K562 (cell line): ENCODE data around the gene BCL11A. TPM values are rescaled to one million over a fixed set of nuclear protein-coding genes. Genes with fewer than 3 reads are reported as not detected.

Experiments
- ATAC-seq: fragments of 200-7000 bp; cut with Tn5 transposase; 3 replicates; pipeline ENCODE4 v1.9.1; 2020; ENCODE audit warnings: moderate library complexity
- BruUV-seq: library from RNA; stranded (reverse); fragments of 400-500 nt; replicated peaks from 2 replicates; lab custom pipeline; 2021; lab: Mats Ljungman, UMichigan
- CTCF ChIA-PET: fragments of 300-600 bp; formaldehyde crosslinking; extraction: SDS; loops from one replicate; lab custom pipeline; 2021; ENCODE audit warnings: low intra/inter-chr PET ratio; lab: Yijun Ruan, JAX
- POLR2A ChIA-PET: fragments of 300-600, 350-650 bp; sonication (Branson Sonifier 250); formaldehyde crosslinking; extraction: SDS; loops from one replicate; lab custom pipeline; 2021; ENCODE audit warnings: antibody characterized with exemption, inconsistent platforms; lab: Yijun Ruan, JAX
- DNase-seq, 4 experiments: peaks; one replicate each; pipeline versions ENCODE4 v3.0.0 to v3.0.0-alpha.2; 2011 to 2018; ENCODE audit warnings: low spot score in 3 of 4, mixed read lengths in 3 of 4; ENCODE audit errors: extremely low read depth in 1 of 4
- FAIRE-seq: peaks from 2 replicates; lab custom pipeline; 2011; peaks lifted over from hg19 to GRCh38; lab: Jason Lieb, UNC
- H2AFZ ChIP-seq: 2 replicates; pipeline ENCODE4 v1.6.0; 2011; ENCODE audit warnings: low read depth, low read length, control low read depth, inconsistent platforms
- H3K27ac ChIP-seq: fragments of 200-600 bp; 3 replicates; pipeline ENCODE4 v1.8.0; 2011; ENCODE audit warnings: low read depth, mild to moderate bottlenecking, control low read depth, inconsistent platforms, low read length, moderate library complexity, mixed read lengths; ENCODE audit errors: extremely low read depth
- H3K27me3 ChIP-seq, 2 experiments: fragments of 300-600 bp in 1 of 2; 2 replicates in 1 of 2; 3 replicates in 1 of 2; pipeline versions ENCODE4 v1.6.0 to v1.8.0; 2011; ENCODE audit warnings: inconsistent platforms in 2 of 2, low read length in 2 of 2, mild to moderate bottlenecking in 1 of 2, mixed read lengths in 1 of 2, moderate library complexity in 1 of 2; ENCODE audit not compliant: control insufficient read depth in 2 of 2, insufficient read depth in 2 of 2
- H3K36me3 ChIP-seq: fragments of 300-600 bp; 3 replicates; pipeline ENCODE4 v1.8.0; 2011; ENCODE audit warnings: mild to moderate bottlenecking, low read length, inconsistent platforms; ENCODE audit not compliant: control insufficient read depth, insufficient read depth
- H3K4me1 ChIP-seq, 2 experiments: fragments of 200-600 bp in 1 of 2; replicated peaks in 1 of 2; 2 replicates in 1 of 2; 3 replicates in 1 of 2; pipeline versions ENCODE4 v1.5.1 to v1.8.0; 2011; ENCODE audit warnings: inconsistent platforms in 2 of 2, low read length in 2 of 2, mild to moderate bottlenecking in 1 of 2, mixed read lengths in 1 of 2, moderate library complexity in 1 of 2; ENCODE audit not compliant: control insufficient read depth in 2 of 2, insufficient read depth in 2 of 2
- H3K4me2 ChIP-seq: 2 replicates; pipeline ENCODE4 v1.6.1; 2011; ENCODE audit warnings: low read length, control low read depth, inconsistent platforms, mixed read lengths; ENCODE audit not compliant: insufficient read depth
- H3K4me3 ChIP-seq: fragments of 200-600 bp; sonication (generic), shearing (Covaris generic); 2 replicates; pipeline ENCODE4 v1.5.1; 2016; ENCODE audit warnings: control low read depth, inconsistent platforms
- H3K79me2 ChIP-seq: fragments of 200-600 bp; 3 replicates; pipeline ENCODE4 v1.8.0; 2011; ENCODE audit warnings: low read length, inconsistent platforms; ENCODE audit not compliant: control insufficient read depth, insufficient read depth
- H3K9ac ChIP-seq, 2 experiments: 2 replicates each; pipeline versions ENCODE4 v1.6.0 to v1.6.1; 2011; ENCODE audit warnings: low read depth in 2 of 2, low read length in 2 of 2, control low read depth in 1 of 2, inconsistent platforms in 1 of 2, mild to moderate bottlenecking in 1 of 2, mixed read lengths in 1 of 2; ENCODE audit not compliant: insufficient read depth in 1 of 2
- H3K9me1 ChIP-seq: one replicate; pipeline ENCODE4 v1.6.0; 2011; ENCODE audit warnings: inconsistent platforms, mild to moderate bottlenecking, low read length, moderate library complexity; ENCODE audit not compliant: control insufficient read depth, insufficient read depth
- H3K9me3 ChIP-seq: replicated peaks from 2 replicates; pipeline ENCODE4 v1.5.1; 2011; ENCODE audit warnings: low read depth, low read length, inconsistent platforms; ENCODE audit not compliant: control insufficient read depth, insufficient read depth
- H4K20me1 ChIP-seq: replicated peaks from 2 replicates; pipeline ENCODE4 v1.6.1; 2011; ENCODE audit warnings: low read length, inconsistent platforms, mixed read lengths; ENCODE audit not compliant: control insufficient read depth, insufficient read depth
- CEBPG ChIP-seq, 3 experiments: fragments of 200-800 bp in 1 of 3; sonication (Bioruptor generic) in 1 of 3; sonication (generic) in 1 of 3; formaldehyde crosslinking in 1 of 3; IDR thresholded peaks in 2 of 3; conservative IDR thresholded peaks in 1 of 3; 2 replicates each; pipeline versions ENCODE4 v1.6.1 to v1.8.0; 2016 to 2022; ENCODE audit warnings: missing compliant biosample characterization in 2 of 3, missing genetic modification characterization in 2 of 3, mild to moderate bottlenecking in 1 of 3, missing genetic modification reagents in 1 of 3
- MECOM ChIP-seq: fragments of 250-450 bp; sonication (Bioruptor Pico); IDR thresholded peaks from 2 replicates; pipeline ENCODE4 v1.8.0; 2022; ENCODE audit warnings: inconsistent platforms
- PYGO2 ChIP-seq: fragments of 450-650 bp; IDR thresholded peaks from 2 replicates; pipeline ENCODE4 v1.6.1; 2016; ENCODE audit warnings: mild to moderate bottlenecking, missing genetic modification characterization, moderate library complexity, missing compliant biosample characterization
- RBM15 ChIP-seq: fragments of 200-400 bp; formaldehyde crosslinking; IDR thresholded peaks from 2 replicates; pipeline ENCODE4 v1.6.1; 2018; ENCODE audit warnings: mild to moderate bottlenecking, low read length, moderate library complexity; ENCODE audit not compliant: insufficient read depth
- SIN3B ChIP-seq: fragments of 450-650 bp; IDR thresholded peaks from 2 replicates; pipeline ENCODE4 v1.6.1; 2017; ENCODE audit warnings: low read depth, mild to moderate bottlenecking, moderate library complexity
- SMAD2 ChIP-seq: fragments of 150-350 bp; IDR thresholded peaks from 2 replicates; pipeline ENCODE4 v1.6.1; 2014; ENCODE audit warnings: low read depth, mild to moderate bottlenecking, low read length
- TAF7 ChIP-seq: fragments of 450-650 bp; IDR thresholded peaks from 2 replicates; pipeline ENCODE4 v1.6.1; 2016; ENCODE audit warnings: missing genetic modification characterization, missing compliant biosample characterization
- TSC22D4 ChIP-seq: fragments of 450-650 bp; IDR thresholded peaks from 2 replicates; pipeline ENCODE4 v1.6.1; 2016; ENCODE audit warnings: missing genetic modification characterization, missing biosample characterization, control low read depth
- ZC3H11A ChIP-seq: IDR thresholded peaks from 2 replicates; pipeline ENCODE4 v1.6.1; 2012; ENCODE audit warnings: low read depth, low read length, improper control_type of control experiment
- ZFPM2 ChIP-seq: fragments of 250-450 bp; sonication (Bioruptor Pico); IDR thresholded peaks from 2 replicates; pipeline ENCODE4 v1.5.1; 2022; ENCODE audit warnings: mild to moderate bottlenecking
- WGBS: fragments of 100-300 bp; shearing (Covaris generic); methylation state at CpG from one replicate; pipeline ENCODE4 v1.1.6; 2016; ENCODE audit warnings: low coverage, mixed read lengths; ENCODE audit not compliant: insufficient coverage; ENCODE audit errors: missing lambda C conversion rate; 5-methylcytosine and 5-hydroxymethylcytosine counted together
- in situ Hi-C: fragments of 300-500 bp; cut with MboI; formaldehyde crosslinking; loops from 4 replicates; pipeline ENCODE4 v1.15.0; 2018; ENCODE audit warnings: inconsistent platforms, mixed read lengths
- intact Hi-C: fragments of 100-400 bp; cut with micrococcal nuclease; formaldehyde crosslinking; loops from 2 replicates; pipeline ENCODE4 v1.14.2; 2022
- polyA plus RNA-seq, 8 experiments: library from polyadenylated mRNA; depleted of rRNA in 4 of 8; stranded (reverse) in 5 of 8; unstranded in 3 of 8; fragments of >200 nt; fragmentation: Nextera tagmentation in 2 of 8; fragmentation: Illumina TruSeq in 1 of 8; extraction: Ambion mirVana in 2 of 8; extraction: Trizol in 1 of 8; gene quantifications; 2 replicates each; pipeline versions ENCODE4 v1.2.1 to v1.2.3, GENCODE V29; 2011 to 2014; ENCODE audit warnings: inconsistent platforms in 1 of 8, missing spikeins in 1 of 8
- total RNA-seq, 7 experiments: library from RNA; depleted of rRNA in 6 of 7; stranded (reverse); fragments of >200 nt in 6 of 7; fragmentation: Illumina TruSeq in 2 of 7; extraction: Trizol in 2 of 7; gene quantifications; 2 replicates each; pipeline versions ENCODE4 v1.2.1 to v1.2.3, GENCODE V29; 2011 to 2021; ENCODE audit warnings: low replicate concordance in 1 of 7
- TF ChIP-seq, protein P1 (sequence below): fragments of 250-450 bp; sonication (Bioruptor Pico); IDR thresholded peaks from 2 replicates; pipeline ENCODE4 v1.8.0; 2021; ENCODE audit warnings: mild to moderate bottlenecking, moderate library complexity
- TF ChIP-seq, protein P2 (sequence below): sonication (generic); formaldehyde crosslinking; IDR thresholded peaks from 2 replicates; pipeline ENCODE4 v1.8.0; 2023; ENCODE audit warnings: mild to moderate bottlenecking, missing genetic modification reagents
- TF ChIP-seq, protein P3 (sequence below): fragments of 250-450 bp; sonication (Bioruptor Pico); IDR thresholded peaks from 2 replicates; pipeline ENCODE4 v1.8.0; 2021; ENCODE audit warnings: moderate library complexity, mild to moderate bottlenecking, inconsistent platforms
- TF ChIP-seq, protein P4 (sequence below), 3 experiments: fragments of 200-800 bp in 1 of 3; fragments of 250-450 bp in 1 of 3; fragments of 450-650 bp in 1 of 3; sonication (Bioruptor Pico) in 1 of 3; sonication (Bioruptor generic) in 1 of 3; formaldehyde crosslinking in 1 of 3; IDR thresholded peaks; 2 replicates each; pipeline versions ENCODE4 v1.6.1 to v1.8.0; 2016 to 2022; ENCODE audit warnings: mild to moderate bottlenecking in 2 of 3, missing genetic modification characterization in 2 of 3, missing compliant biosample characterization in 1 of 3, moderate library complexity in 1 of 3

The BCL11A gene
- total and polyA plus RNA-seq, 9 of the 15 experiments (the other 6 are each of a cell fraction or from before 2014, with no cell fraction given) = 0.13 TPM; not detected in 8

DNA sequence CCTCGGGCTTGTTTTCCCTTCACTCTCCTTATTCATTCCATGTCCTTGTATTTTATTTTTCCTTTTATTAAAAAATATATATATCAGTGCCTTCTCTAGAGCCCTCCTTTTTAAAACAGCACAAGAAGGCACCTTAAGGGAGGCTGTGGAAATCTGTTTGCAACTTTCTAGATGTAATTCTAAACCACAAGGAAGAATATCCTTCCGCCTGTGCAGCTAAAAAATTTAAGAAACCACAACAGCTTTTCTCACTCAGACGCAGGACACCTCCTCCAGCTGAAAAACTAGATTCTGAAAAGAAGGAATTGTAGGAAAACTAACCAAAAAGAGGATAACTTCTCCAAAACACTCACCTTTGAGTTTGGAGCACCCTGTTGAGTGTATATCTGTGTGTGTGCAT, 142.2 kb downstream of the BCL11A start:
- CTCF ChIA-PET = no interaction called here
- POLR2A ChIA-PET = no interaction called here
- no TSS peak for BruUV-seq
- H3K4me2 ChIP-seq = no peak overlapping the region
- H3K9ac ChIP-seq = no peak overlapping the region
- H3K4me3 ChIP-seq = no peak overlapping the region
- intact Hi-C loops (no loop called here), in situ Hi-C loops (no loop called here)
- no peak overlapping the region for H2AFZ ChIP-seq
- WGBS = 0% methylated on average over 3 of the region's 3 CpGs
- no peak for FAIRE-seq
- no peak for DNase-seq
- H3K79me2 ChIP-seq = no peaks in the 10 kb centered on the region
- no peaks in the 10 kb centered on the region for H3K9me3 ChIP-seq
- no peaks in the 10 kb centered on the region for H3K9me1 ChIP-seq
- no peak overlapping the region for H3K27ac ChIP-seq
- H3K4me1 ChIP-seq = no peaks in the 10 kb centered on the region
- peaks cover 3 to 20% of the 10 kb centered on the region in 2 experiments; a peak in 3 of 5 replicates for H3K27me3 ChIP-seq
- H4K20me1 ChIP-seq = no peaks in the 10 kb centered on the region; the same call in 1 of the 2 replicates
- no peak for ATAC-seq
- H3K36me3 ChIP-seq = no peaks in the 10 kb centered on the region
- TF ChIP-seq PYGO2 (no peak), ZFPM2 (CRISPR knock-in tag) (no peak), TSC22D4 (tag) (no peak), SMAD2 (no peak), CEBPG (CRISPR knock-in tag; IDR thresholded peaks at IDR 0.05) (no peak), CEBPG (tag; conservative IDR thresholded peaks at IDR 0.05 in 1 of 2, IDR thresholded peaks at IDR 0.05 in 1 of 2) (no peak), MECOM (CRISPR knock-in tag) (no peak), SIN3B (no peak), RBM15 (no peak), ZC3H11A (no peak), TAF7 (tag) (no peak)
- TF ChIP-seq, protein P1, sequence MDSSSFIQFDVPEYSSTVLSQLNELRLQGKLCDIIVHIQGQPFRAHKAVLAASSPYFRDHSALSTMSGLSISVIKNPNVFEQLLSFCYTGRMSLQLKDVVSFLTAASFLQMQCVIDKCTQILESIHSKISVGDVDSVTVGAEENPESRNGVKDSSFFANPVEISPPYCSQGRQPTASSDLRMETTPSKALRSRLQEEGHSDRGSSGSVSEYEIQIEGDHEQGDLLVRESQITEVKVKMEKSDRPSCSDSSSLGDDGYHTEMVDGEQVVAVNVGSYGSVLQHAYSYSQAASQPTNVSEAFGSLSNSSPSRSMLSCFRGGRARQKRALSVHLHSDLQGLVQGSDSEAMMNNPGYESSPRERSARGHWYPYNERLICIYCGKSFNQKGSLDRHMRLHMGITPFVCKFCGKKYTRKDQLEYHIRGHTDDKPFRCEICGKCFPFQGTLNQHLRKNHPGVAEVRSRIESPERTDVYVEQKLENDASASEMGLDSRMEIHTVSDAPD = no peak
- TF ChIP-seq, protein P2, sequence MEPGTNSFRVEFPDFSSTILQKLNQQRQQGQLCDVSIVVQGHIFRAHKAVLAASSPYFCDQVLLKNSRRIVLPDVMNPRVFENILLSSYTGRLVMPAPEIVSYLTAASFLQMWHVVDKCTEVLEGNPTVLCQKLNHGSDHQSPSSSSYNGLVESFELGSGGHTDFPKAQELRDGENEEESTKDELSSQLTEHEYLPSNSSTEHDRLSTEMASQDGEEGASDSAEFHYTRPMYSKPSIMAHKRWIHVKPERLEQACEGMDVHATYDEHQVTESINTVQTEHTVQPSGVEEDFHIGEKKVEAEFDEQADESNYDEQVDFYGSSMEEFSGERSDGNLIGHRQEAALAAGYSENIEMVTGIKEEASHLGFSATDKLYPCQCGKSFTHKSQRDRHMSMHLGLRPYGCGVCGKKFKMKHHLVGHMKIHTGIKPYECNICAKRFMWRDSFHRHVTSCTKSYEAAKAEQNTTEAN (CRISPR knock-in tag) = no peak
- TF ChIP-seq, protein P3, sequence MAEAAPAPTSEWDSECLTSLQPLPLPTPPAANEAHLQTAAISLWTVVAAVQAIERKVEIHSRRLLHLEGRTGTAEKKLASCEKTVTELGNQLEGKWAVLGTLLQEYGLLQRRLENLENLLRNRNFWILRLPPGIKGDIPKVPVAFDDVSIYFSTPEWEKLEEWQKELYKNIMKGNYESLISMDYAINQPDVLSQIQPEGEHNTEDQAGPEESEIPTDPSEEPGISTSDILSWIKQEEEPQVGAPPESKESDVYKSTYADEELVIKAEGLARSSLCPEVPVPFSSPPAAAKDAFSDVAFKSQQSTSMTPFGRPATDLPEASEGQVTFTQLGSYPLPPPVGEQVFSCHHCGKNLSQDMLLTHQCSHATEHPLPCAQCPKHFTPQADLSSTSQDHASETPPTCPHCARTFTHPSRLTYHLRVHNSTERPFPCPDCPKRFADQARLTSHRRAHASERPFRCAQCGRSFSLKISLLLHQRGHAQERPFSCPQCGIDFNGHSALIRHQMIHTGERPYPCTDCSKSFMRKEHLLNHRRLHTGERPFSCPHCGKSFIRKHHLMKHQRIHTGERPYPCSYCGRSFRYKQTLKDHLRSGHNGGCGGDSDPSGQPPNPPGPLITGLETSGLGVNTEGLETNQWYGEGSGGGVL (CRISPR knock-in tag) = no peak
- TF ChIP-seq, protein P4, sequence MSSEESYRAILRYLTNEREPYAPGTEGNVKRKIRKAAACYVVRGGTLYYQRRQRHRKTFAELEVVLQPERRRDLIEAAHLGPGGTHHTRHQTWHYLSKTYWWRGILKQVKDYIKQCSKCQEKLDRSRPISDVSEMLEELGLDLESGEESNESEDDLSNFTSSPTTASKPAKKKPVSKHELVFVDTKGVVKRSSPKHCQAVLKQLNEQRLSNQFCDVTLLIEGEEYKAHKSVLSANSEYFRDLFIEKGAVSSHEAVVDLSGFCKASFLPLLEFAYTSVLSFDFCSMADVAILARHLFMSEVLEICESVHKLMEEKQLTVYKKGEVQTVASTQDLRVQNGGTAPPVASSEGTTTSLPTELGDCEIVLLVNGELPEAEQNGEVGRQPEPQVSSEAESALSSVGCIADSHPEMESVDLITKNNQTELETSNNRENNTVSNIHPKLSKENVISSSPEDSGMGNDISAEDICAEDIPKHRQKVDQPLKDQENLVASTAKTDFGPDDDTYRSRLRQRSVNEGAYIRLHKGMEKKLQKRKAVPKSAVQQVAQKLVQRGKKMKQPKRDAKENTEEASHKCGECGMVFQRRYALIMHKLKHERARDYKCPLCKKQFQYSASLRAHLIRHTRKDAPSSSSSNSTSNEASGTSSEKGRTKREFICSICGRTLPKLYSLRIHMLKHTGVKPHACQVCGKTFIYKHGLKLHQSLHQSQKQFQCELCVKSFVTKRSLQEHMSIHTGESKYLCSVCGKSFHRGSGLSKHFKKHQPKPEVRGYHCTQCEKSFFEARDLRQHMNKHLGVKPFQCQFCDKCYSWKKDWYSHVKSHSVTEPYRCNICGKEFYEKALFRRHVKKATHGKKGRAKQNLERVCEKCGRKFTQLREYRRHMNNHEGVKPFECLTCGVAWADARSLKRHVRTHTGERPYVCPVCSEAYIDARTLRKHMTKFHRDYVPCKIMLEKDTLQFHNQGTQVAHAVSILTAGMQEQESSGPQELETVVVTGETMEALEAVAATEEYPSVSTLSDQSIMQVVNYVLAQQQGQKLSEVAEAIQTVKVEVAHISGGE (CRISPR knock-in tag; IDR thresholded peaks at IDR 0.05) = no peak
